BJ (cell line): ENCODE data around the gene FAM114A1. TPM values are rescaled to one million over a fixed set of nuclear protein-coding genes. Genes with fewer than 3 reads are reported as not detected.
"Not testable (repeated sequence)": the region's sequence is repeated elsewhere in the genome, so short reads cannot be mapped to it uniquely, and the experiment has no call there.

Source experiments
- CTCF ChIA-PET: fragments of 350-600 bp; formaldehyde crosslinking; extraction: SDS; loops from one replicate; lab custom pipeline; 2021; ENCODE audit warnings: antibody characterized with exemption, inconsistent platforms; lab: Yijun Ruan, JAX
- POLR2A ChIA-PET: fragments of 300-600 bp; sonication (Branson Sonifier 250); formaldehyde crosslinking; extraction: SDS; loops from one replicate; lab custom pipeline; 2021; ENCODE audit warnings: antibody characterized with exemption; lab: Charles Lee
- DNase-seq: peaks from one replicate; pipeline ENCODE4 v3.0.0-alpha.2; 2011; ENCODE audit warnings: low read depth
- H3K27me3 ChIP-seq: 2 replicates; pipeline ENCODE4 v1.6.0; 2011; ENCODE audit warnings: low read length; ENCODE audit not compliant: control insufficient read depth, insufficient read depth
- H3K36me3 ChIP-seq: 2 replicates; pipeline ENCODE4 v1.5.1; 2011; ENCODE audit warnings: low read length; ENCODE audit not compliant: control insufficient read depth, insufficient read depth
- H3K4me3 ChIP-seq: 2 replicates; pipeline ENCODE4 v1.5.1; 2011; ENCODE audit warnings: low read depth, mild to moderate bottlenecking, control low read depth, low read length
- polyA plus RNA-seq: library from polyadenylated mRNA; depleted of rRNA; stranded (reverse); fragments of >200 nt; gene quantifications from 2 replicates; pipeline ENCODE4 v1.2.3, GENCODE V29; 2011
- TF ChIP-seq, protein P1 (sequence below): IDR thresholded peaks from 2 replicates; pipeline ENCODE4 v1.5.1; 2011; ENCODE audit warnings: low read depth, mild to moderate bottlenecking, control low read depth, inconsistent platforms, low read length, moderate library complexity; ENCODE audit not compliant: insufficient read depth

The FAM114A1 gene
- polyA plus RNA-seq, 1 experiment, result 184 TPM

DNA sequence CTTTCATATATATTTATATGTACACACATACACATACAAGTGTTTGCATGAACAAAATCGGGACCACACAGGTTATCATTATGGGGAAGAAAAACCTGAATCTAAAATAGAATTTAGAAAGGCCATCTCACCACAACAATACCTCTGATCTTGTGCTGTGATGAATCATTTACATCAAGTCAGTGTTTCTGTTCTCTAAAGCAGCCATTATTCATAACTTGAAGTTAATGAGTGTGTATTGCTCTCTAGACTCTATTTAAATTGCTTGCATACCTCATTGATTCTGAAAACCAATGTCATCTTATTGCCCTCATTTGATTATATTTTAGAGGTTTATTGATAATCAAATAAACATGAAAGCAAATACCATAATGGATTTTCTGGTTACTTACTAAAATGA is 71.6 kb downstream of the FAM114A1 start:
- Histone ChIP-seq H3K4me3 (no peak overlapping the region), H3K36me3 (peaks cover 15% of the 10 kb centered on the region), H3K27me3 (no peaks in the 10 kb centered on the region)
- ChIA-PET CTCF (no interaction called here), POLR2A (no interaction called here)
- TF ChIP-seq, protein P1, sequence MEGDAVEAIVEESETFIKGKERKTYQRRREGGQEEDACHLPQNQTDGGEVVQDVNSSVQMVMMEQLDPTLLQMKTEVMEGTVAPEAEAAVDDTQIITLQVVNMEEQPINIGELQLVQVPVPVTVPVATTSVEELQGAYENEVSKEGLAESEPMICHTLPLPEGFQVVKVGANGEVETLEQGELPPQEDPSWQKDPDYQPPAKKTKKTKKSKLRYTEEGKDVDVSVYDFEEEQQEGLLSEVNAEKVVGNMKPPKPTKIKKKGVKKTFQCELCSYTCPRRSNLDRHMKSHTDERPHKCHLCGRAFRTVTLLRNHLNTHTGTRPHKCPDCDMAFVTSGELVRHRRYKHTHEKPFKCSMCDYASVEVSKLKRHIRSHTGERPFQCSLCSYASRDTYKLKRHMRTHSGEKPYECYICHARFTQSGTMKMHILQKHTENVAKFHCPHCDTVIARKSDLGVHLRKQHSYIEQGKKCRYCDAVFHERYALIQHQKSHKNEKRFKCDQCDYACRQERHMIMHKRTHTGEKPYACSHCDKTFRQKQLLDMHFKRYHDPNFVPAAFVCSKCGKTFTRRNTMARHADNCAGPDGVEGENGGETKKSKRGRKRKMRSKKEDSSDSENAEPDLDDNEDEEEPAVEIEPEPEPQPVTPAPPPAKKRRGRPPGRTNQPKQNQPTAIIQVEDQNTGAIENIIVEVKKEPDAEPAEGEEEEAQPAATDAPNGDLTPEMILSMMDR, result no peak
- DNase-seq, result no peak

DNA sequence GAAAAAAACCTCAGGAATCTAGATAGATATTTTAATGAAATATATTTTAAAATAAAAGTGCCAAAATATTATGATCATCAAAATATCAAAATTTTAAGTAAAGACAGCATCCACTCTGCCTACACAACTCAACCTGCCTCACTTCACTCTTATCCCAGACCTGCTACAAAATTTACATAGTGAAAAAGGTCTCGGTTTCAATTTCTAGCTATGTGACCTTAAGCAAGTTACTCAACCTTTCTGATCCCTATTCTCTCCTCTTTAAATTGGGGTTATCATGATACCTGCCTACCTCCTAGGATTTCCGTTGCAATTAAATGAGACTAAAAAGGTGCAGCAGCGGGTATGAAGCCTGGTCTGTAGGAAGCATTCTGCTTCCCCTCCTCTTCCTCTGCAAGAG is 72.9 kb downstream of the FAM114A1 start:
- CTCF ChIA-PET, result no interaction called here
- H3K27me3 ChIP-seq, result no peaks in the 10 kb centered on the region
- DNase-seq, result no peak
- POLR2A ChIA-PET, result no interaction called here
- peaks cover 17% of the 10 kb centered on the region for H3K36me3 ChIP-seq
- H3K4me3 ChIP-seq, result no peak overlapping the region
- TF ChIP-seq, protein P1, result no peak

DNA sequence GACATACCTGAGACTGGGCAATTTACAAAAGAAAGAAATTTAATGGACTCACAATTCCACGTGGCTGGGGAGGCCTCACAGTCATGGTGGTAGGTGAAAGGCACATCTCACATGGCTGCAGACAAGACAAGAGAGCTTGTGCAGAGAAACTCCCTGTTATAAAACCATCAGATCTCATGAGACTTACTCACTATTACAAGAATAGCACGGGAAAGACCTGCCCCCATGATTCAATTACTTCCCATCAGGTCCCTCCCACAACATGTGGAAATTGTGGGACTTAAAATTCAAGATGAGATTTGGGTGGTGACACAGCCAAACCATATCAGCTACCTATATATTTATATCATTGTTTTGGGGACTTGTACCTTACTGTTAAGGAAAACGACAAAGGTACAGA is 74.3 kb downstream of the FAM114A1 start:
- POLR2A ChIA-PET, DNase-seq, CTCF ChIA-PET: not testable (repeated sequence)

DNA sequence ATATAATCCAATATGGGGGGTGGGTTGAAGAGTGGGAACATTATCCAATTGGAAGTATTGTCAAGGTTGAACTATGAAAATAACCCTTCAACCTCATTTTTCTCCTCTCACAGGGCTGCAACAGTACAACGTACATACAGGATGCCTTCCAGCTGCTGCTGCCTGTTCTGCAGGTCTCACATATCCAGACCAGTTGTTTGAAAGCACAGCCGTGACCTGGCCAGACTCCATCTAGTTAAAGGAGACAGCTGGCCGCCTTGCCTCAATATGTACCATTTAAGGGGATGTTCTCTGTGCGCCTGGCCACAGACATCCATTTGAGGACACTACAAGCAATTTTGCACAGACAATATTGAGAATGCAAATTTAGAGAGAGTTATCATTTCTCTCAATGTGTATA is 75.7 kb downstream of the FAM114A1 start:
- no peak for DNase-seq
- peaks cover 8% of the 10 kb centered on the region for H3K36me3 ChIP-seq
- TF ChIP-seq, protein P1, result no peak

More for the DNA sequence above, 74.3 kb downstream of the FAM114A1 start:
- H3K36me3 ChIP-seq, result peaks cover 16% of the 10 kb centered on the region
- H3K27me3 ChIP-seq, H3K4me3 ChIP-seq: not testable (repeated sequence)

DNA sequence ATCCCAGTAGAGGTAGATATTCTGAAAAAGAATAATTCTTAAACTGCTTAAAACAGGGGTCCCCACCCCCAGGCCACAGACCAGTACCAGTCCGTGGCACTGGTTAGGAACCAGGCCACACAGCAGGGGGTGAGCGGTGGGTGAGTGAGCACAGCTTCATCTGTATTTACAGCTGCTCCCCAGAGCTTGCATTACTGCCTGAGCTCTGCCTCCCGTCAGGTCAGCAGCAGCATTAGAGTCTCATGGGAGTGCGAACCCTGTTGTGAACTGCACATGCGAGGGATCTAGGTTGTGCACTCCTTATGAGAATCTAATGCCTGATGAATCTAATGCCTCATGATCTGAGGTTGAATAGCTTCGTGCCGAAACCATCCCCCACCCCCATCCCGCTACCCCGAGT is 76.8 kb downstream of the FAM114A1 start:
- no peaks in the 10 kb centered on the region for H3K27me3 ChIP-seq
- TF ChIP-seq, protein P1, result no peak
- CTCF ChIA-PET, result no interaction called here
- no peak overlapping the region for H3K4me3 ChIP-seq
- H3K36me3 ChIP-seq, result peaks cover 5% of the 10 kb centered on the region
- POLR2A ChIA-PET, result no interaction called here
- DNase-seq, result no peak

More for the DNA sequence above, 75.7 kb downstream of the FAM114A1 start:
- H3K27me3 ChIP-seq, result no peaks in the 10 kb centered on the region
- ChIA-PET CTCF (interaction anchor here (1.0 kb wide), 1 partner anchor 192 kb away, joined by 3 read pairs; no protein-coding TSS in a partner anchor), POLR2A (no interaction called here)
- H3K4me3 ChIP-seq, result no peak overlapping the region

DNA sequence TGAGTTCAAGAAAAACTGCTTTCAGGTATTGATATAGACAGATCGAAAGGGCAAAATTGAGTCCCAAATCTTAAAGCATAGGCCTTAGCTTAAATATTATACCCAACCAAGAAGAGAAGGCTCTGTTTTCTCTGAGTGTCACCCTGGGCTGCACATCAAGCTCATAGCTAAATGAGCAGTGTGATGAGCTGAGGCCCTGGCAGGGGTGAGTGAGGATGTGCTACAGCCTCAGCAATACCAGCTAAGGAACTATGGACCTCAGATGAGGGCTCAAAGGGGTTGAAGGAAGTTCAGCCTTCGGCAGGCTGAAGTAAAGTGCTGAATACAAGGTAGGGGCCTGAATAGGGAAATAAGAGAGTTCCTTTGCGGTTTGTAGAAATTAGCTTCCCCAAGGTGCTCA is 79.3 kb downstream of the FAM114A1 start:
- ChIA-PET POLR2A (no interaction called here), CTCF (no interaction called here)
- TF ChIP-seq, protein P1, result no peak
- DNase-seq, result no peak
- no peak overlapping the region for H3K4me3 ChIP-seq
- H3K27me3 ChIP-seq, result no peaks in the 10 kb centered on the region
- peaks cover 2% of the 10 kb centered on the region for H3K36me3 ChIP-seq
